Measurements from ENCODE around the gene CD164L2.

DNA sequence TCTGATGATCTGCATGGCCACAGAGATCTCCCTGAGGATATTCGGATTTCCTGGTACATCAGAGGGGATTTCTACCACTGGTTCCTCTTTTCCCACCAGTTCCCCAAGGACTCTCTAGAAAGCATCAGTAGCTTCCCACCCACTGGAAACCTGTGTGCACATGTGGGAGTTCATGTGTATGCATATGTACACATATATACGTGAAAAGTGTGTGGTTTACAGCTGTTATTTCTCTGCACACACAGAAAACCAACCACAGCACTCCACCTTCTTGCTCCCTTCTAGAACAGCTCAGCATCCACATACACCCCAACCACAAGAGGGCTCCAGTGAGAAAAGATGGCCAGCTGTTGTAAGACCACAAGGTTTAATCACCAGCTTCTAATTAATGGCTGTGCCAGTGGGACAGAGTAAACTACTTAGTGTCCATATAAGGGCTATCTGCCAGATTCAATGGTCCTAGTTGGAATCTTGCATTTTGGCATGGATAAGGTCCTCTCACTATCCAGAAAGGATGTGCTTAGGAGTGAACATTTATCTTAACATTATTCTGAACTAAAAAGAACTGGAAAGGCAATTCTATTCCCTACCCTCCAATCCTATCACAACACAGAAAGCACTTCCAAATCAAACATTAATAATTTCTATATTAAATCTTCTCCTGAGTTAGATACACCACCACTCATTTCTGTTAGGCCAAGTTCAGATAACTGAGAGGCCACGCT is 33.4 kb upstream of the CD164L2 start:
- TF ChIP-seq, protein P1, sequence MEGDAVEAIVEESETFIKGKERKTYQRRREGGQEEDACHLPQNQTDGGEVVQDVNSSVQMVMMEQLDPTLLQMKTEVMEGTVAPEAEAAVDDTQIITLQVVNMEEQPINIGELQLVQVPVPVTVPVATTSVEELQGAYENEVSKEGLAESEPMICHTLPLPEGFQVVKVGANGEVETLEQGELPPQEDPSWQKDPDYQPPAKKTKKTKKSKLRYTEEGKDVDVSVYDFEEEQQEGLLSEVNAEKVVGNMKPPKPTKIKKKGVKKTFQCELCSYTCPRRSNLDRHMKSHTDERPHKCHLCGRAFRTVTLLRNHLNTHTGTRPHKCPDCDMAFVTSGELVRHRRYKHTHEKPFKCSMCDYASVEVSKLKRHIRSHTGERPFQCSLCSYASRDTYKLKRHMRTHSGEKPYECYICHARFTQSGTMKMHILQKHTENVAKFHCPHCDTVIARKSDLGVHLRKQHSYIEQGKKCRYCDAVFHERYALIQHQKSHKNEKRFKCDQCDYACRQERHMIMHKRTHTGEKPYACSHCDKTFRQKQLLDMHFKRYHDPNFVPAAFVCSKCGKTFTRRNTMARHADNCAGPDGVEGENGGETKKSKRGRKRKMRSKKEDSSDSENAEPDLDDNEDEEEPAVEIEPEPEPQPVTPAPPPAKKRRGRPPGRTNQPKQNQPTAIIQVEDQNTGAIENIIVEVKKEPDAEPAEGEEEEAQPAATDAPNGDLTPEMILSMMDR (IDR thresholded peaks at IDR 0.05): peak in 4 of 6 experiments; percentile 31 to 42 (median 38)
- no peak for TF ChIP-seq POLR2A (IDR thresholded peaks at IDR 0.05)

Measured in thyroid gland (tissue), 4 donors.